Germinal center (tissue), 1 donor: ENCODE measurements around the gene OSGIN1.

ENCODE experiments used
- DNase-seq: peaks from one replicate; pipeline ENCODE4 v3.0.0; 2012; ENCODE audit warnings: mixed read lengths, low spot score

Gene OSGIN1

DNA sequence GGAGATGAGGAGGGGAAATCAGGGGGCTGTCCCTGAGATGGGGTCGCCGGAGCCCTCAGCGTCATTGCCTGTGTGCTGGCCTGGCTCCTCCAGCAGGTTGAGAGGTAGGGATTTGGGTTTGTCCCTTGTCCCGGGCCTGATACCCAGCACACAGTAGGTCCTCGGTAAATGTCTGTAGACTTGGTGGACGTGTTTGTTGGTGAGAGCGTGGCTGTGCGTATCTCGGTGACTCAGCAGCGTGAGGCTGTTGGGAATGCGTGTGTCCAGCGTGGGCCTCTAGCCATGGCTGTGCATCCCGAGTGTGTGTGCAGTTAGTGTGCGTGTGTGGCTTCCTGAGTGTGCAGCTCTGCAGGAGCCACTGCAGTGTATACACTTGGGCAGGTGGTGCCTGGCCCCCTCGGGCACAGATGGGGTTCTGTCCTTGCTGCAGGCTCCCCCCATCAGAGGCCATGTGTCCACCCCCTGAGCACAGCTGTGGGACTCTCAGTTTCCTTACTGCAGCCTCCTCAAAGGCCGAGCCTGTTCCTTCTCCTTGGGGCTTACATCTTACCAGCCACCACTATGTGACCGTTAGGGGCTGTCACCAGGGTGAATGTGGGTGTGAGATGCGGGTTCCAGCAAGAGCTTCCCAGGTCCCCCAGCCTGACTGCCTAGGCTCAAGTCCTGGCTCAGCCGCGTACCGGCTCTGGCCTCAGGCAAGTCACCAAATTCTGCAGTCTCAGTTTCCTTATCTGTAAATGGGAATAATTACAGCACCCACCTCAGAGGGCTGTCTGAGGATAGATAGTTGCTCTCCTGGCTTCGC lies 20.7 kb downstream of the OSGIN1 start:
- DNase-seq = no peak

DNA sequence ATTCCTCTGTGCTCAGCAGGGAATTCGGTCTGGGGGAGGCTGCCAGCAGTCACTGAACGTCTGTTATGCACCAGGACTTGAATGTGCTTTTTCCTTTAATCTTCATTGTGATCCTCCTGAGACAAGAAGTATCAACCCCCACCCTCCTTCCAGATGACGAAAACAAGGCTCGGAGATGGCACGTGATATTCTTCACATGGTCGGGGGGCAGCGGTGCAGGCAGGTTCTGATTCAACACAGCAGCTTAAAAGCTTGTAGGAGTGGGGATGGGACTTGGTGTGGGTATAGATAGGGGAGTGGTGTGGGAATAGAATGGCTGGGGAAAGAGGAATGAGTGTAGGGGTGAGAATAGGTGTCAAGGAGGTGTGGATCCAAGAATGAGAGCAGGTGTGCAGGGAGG lies 21.4 kb downstream of the OSGIN1 start:
- no peak for DNase-seq

DNA sequence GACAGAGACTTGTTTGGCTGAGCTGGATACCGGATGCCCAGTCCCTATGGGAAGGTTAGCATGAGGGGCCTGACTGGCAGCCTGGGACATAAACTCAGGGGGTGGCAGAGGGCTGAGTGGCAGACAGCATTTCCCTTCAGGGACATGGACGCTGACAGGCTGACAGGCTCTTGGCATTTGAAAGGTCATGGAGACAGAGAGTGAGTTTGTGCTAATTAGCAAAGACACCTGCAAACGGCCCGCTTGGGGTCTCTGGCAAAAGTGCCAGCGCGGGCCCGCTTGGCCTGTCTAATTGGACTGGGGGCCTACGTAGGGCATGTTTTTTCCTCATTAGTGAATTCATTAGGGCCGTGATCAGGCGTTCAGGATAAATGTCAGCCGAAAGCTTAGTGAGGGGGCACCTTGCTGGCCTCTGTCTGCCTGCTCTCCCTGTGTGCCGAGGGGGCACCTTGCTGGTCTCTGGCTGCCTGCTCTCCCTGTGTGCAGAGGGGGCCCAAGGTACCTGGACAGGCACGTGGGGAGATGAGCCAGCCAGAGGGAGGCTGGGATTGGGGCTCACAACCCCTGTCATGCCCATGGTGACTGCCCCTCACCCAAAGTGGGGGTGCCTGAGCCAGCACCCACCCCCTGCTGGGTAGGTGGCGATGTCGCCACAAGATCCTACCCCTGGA lies 22.7 kb downstream of the OSGIN1 start:
- DNase-seq = no peak

DNA sequence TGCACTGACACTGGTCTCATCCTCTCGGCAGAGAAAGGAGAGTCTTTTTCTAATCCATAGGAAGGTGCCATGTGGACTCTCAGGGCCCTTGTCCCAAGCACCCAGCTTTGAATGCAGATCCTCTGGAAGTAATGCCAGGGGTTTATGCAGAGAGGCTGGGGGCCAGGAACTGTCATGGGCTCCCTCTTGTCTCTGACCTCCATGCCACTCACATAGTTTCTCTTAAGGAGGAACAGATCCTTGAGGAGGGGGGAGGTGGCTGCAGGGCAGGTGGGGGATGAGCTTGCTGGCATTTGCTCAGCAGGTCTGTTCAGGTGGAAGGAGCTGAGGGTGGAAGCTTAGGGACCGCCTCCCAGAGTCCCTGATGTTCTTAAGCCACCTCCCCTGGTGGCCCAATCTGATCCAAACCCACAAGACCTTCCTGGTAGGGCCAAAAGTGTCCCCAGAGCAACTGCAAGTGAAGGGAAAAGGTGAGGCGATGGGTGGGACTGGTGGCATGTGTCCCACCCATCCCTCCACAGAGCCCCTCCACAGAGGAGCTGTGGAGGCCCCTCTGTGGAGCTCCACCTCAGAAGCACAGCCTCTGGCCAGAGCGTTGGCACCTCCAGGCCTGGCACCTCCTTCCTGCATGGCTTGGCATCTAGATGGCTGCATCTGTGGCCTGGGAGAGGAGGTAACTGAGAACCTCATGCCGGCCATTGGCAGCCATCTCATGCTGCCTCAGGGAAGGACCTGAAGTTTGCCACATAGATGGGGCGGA lies 24.2 kb downstream of the OSGIN1 start:
- no peak for DNase-seq

DNA sequence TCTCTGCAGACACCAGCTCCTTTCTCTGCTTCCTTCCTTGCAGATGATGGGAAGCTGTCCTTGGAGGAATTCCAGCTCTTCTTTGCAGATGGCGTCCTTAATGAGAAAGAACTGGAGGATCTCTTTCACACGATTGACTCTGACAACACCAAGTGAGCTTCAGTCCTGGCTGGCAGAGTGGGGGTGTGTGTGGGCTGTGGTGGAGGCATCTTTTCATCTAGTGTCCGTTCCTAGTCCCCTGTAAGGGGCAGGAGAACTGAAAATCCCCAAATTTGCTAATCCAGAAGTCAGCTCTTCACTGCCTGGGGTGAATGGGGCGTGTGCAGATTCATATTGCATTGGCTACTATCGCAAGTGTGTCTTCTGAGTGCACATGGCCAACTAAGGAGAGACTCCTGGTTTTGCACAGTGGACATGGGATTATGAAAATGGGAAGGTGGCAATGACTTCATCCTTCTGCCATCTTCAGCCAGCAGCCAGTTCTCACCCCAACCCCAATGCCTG lies 25.4 kb downstream of the OSGIN1 start:
- DNase-seq = no peak

DNA sequence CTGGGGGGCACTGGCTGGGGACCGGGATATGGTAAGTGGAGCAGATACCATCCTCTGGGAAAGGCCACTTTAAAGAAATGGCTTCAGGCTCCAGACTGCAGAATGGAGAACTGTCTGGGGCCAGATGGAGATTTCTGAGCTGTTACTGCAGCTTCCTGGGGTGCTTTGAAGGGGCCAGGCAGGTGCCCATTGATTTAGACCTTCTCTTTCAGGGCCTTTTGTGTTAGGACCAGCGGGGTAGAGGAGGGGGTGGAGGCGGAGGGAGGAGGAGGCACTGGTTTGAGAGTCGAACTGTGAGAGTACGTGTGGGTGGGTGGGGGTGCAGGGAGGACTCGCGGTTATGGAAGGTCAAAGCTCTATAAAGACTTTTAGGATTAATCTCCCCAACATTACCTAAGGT lies 26.4 kb downstream of the OSGIN1 start:
- DNase-seq = no peak

DNA sequence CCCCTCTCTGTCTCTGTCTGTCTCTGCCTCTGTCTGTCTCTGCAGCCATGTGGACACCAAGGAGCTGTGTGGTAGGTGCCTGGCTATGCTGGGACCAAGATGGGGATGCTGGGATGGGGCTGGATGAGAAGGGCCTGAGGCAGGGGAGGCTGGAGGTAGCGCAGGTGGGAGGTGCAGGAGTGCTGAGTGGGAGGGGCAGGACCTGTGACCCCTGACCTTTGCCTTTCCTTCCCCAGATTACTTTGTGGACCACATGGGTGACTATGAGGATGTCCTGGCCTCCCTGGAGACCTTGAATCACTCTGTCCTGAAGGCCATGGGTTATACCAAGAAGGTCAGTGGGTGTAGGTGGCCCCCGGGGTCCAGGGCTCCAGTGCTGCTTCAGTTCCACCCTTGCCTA lies 27.8 kb downstream of the OSGIN1 start:
- DNase-seq = no peak

DNA sequence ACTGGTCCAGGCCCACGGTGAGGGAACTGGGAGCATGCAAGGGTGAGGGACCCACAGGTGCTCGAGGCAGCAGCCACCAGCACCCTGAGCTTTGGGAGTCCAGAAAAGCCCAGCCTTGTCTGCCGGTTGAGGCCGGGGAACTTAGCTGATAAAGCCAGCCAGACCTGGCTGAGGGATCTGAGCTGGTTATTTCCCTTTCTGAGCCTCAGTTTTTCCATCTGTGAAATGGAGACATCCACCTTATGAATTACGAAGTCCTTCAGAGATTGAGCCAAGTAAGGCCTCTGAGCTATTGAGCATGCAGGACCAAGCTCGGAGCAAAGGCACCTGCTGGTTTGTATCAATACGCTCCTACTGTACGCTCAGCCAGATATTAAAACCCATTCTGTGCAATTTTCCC lies 28.8 kb downstream of the OSGIN1 start:
- no peak for DNase-seq

DNA sequence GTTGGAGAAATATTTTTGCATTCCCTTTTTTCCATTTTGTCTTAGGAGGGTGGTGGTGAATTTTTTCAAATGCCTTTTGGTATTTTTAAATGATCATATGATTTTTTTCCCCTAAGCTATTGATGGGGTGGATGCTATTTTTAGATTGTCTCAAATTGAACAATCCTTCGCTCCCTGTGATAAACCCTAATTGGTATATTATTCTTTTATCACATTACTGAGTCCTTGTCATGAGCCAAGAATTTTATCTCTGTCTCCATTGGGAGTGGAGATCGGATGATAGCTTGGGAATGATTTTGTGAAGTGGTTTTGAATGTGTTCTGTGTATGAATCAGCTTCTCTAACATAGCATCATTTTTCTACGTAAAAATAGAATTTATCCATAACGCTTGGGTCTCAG lies 30.5 kb downstream of the OSGIN1 start:
- no peak for DNase-seq

DNA sequence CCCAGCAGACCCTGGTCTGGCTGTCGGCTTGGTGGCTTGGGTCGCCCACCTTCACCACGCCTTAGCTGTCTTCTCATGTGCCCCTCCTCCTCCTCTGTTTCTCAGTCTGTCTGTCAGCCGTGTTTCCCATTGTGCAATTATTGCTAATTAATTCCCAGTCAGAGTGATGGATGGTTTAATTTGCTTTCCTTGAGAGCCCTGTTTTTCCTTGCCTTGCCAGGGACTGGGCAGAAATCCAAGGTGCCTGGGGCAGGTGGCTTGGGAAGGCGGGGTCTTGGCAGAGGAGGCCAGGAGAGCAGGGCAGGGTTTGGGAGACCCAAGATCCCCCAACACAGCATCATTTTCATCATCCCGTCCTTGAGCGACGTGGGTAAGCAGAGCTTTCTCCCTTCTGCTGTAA lies 36.3 kb downstream of the OSGIN1 start:
- DNase-seq = no peak

DNA sequence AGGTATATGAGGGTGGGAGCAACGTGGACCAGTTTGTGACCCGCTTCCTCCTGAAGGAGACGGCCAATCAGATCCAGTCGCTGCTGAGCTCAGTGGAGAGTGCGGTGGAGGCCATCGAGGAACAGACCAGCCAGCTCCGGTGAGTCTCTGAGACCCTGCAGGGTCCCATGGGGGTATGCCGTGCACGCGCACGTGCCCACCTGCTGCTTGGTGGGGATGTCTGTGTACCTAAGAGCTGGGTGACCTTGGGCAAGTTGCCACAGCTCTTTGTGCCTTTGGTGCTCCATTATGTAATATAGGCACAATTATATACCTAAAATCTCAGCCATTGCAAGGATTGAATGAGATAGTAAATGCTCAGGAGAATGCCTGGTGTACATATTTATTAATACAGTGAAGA lies 37.5 kb downstream of the OSGIN1 start:
- no peak for DNase-seq

DNA sequence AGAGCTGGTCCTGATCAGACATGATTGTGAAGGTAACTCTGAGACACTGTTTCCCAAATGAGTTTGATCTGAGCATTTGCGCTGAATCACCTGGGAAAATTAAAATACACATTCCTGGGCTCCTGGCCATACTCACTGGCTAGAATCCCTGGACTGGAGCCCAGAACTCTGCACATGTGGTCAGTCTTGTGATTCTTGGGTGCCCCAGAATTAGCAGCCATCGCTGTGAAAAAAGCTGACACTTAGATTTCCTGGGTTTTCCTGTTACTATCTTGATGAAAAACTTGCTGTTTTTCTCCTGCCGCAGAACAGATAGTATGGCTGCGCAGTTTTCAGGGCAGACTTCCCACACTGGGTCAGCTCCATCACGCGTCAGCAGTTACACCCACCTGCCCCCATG lies 39.6 kb downstream of the OSGIN1 start:
- no peak for DNase-seq

DNA sequence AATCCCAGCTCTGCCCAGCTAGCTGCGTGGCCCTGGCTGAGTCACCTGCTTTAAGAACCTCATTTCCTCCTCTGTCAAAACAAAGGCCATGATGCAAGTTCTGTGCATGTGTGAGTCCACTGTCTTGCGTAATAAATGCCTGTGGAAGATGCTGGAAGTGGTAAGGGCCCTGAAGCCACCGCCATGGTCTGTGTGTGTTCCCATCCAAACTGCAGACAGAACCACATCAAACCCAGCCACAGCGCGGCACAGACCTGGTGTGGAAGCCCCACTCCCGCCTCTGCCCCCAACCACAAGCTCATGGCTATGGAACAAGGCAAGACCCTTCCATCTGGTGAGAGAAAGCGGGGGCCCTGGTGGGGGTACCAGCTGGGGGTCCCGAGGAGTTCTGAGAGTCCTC lies 41.0 kb downstream of the OSGIN1 start:
- no peak for DNase-seq

DNA sequence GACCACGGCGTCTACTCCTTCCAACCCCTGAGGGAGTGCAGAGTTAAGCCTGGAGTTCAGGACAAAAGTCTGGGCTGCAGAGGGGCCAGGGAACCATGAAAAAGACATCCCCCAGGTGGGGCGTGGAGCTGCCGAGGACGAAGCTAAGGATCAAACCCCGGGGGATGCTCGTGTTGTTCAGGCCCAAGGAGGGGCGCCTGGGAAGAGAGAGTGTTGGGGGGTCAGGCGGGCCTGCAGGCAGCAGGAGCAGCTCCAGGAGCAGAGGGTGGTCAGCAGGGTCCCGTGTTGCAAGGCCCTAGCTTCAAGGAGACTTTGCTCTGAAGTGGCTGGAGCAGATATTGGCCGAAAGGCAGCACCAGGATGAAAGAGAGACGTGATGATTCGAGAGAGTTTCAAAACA lies 41.7 kb downstream of the OSGIN1 start:
- DNase-seq = no peak

DNA sequence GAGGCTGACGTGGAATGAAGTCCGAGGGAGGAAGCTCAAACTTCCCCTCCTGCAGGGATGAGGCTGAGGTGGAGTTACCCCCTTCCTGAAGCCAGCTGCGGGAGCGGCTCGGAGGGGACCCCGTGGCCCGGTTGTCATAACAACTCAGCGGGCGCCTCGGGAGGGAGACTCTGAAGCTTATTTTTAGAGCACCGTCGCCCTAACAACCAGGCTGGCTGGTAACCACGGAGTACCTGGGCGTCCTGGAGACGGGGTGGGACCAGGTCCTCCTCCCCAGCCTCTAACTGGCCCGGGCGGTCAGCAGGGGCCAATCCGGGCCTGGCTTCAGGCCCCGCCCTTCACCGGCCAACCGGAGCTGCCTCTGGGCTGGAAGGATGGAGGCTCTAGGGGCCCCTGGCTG lies 42.7 kb downstream of the OSGIN1 start:
- DNase-seq = no peak

DNA sequence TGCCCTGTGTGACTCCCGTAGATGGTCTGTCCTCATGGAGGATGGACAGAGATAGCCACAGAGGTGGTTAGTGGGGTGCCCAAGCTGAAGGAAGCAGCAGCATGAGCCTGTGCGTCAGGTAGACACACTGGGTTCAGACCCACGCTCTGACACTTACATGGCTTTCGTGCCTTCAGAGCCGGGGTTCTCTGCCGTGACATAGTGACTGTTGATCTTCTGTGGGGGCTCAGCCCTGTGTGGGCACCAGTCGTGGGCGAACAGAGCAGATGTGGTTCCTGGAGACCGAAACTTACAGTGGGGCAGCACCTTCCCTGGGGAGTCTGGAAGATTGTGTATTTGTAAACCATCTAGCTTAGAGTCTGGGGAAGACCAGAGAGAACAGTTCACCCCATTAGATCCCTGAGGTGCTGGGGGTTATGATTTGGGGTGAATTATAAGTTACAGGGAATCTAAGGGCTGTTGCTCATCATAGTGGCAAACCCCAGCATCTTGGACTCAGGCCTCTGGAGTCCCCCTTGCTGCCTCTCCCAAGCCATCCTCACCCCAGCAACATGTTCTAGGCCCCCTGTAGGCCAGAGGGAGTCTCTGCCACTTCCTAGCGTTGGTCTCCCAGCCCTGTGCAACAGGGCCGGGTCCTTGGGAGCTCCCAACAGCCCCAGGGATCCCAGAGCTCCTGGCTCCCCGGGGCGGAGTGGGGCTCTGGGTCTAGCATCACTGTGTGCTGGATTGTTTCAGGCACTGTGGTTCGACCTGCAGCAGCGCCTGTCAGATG lies 43.6 kb downstream of the OSGIN1 start:
- no peak for DNase-seq

DNA sequence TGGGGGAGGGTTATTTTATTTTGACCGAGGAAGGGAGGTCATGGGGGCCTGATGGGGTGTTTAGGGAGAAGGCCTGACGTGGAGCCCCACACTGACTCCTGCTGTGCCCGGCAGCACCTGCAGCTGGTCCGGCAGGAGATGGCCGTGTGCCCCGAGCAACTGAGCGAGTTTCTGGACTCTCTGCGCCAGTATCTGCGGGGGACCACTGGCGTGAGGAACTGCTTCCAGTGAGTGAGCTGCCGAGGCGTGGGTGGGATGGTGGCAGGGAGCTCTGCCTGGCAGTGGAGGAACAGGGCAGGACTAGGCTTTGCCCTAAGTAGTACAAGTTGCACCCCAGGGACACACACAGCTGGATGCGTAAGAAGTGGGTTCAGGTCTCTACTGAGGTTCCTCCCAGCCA lies 45.1 kb downstream of the OSGIN1 start:
- DNase-seq = no peak

DNA sequence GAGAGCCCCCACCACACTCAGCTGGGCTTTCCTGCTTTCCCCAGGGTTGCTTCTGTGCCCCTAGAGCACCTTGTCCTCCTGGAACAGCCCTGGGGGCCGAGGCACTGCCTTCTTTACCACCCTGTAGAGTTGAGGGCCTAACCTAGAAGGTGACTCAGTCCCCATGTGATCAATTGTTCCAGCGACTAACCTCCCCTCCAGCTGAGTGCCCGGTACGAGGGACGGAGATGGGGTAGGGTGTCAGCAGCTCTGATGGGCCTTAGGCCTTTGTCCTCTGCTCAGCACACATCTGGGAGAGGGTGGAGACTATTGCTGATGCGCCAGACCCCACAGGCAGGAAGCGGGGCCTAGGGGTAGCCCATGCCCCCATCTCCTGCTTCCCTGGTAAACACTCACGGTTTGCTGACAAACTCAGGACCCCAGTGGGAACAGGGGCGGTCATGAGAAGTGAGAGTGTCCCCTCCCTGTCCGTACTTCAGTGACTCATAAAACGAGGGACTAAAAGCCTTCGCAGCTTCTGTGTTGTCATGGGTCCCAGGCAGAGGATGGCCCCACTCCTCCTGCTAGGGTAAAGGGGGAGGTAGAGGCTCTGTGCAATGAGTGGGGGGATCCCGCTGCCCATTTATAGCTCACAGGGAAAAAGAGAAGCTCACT lies 48.1 kb downstream of the OSGIN1 start:
- DNase-seq = no peak

DNA sequence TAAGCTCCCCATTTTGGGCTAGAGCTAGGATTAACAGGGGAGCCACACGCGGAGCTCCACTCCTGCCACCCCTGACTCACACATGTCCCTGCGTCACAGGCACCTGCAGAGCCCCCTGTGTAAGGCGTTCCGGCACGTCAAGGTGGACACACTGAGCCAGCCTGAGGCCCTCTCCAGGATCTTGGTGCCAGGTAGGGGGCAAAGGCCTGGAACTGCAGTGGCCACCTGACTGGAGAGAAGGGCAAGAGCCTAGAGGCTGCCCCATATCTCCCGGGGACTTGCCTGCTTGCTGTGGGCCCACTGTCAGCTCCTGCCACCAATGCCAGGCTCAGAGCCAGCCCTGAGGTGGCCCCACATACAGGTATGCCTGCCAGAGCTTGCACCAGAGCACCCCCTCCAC lies 48.7 kb downstream of the OSGIN1 start:
- DNase-seq = no peak

DNA sequence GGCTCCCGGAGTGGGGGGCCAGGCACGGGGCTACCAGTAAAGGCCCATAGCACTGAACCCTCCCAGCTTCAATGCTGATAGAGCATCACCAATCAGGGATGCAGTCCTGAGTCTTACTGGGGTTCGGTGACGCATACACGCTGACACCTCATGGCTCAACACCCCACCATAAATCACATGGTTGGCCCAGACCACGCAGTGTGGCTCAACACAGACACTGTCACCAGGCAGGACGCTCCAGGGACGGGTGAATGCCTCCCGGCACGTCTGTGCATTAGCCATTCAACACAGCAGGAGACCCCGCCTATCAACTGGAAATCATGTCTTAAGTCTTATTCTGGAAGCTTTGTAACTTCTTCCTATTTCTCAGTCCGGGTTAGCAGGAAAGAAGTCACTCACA lies 50.0 kb downstream of the OSGIN1 start:
- DNase-seq = no peak

DNA sequence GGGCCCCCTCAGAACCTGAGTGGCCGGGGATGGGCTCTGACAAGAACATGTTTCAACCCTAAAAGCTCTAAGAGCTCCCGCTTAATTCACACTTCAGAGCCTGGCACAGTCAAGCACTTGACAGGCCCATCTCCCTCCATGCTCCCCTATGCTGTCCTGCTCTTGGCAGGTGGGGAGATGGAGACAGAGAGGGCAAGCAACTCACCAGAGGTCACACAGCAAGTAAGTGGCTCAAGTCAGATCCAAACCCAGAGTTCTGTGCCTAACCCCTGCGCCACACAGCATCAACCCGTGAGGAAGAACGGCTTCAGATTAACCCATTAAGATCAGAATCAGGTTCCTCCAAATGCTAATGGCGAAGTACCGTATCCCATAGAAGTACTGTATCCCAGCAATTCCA lies 51.4 kb downstream of the OSGIN1 start:
- DNase-seq = no peak

DNA sequence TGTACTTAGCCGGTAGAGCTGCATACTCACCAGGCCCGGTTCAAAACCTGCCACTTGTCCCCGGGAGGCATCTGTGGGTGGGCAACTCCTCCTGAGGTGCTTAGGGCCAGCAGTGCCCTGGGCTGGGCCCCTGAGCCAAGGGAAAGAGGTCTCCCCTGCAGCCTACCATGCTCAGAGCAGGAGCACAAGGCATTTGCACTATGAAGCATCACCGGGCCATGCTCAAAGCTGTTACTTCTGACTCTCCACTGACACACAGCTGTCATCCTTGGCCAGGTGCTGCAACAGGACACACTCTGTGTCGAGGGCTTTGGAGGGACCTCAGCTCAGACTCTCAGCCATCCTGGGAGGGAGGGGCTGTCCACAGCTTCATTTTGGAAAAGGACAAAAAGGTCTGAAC lies 52.4 kb downstream of the OSGIN1 start:
- no peak for DNase-seq
